HG03521 (cell line): ENCODE results near the gene ARMS2.

Source experiments
- ATAC-seq: cut with Tn5 transposase; IDR thresholded peaks from one replicate; pipeline ENCODE4 v1.9.1; 2021; ENCODE audit warnings: mild to moderate bottlenecking, moderate library complexity; ENCODE audit not compliant: unreplicated experiment

ARMS2 gene

DNA sequence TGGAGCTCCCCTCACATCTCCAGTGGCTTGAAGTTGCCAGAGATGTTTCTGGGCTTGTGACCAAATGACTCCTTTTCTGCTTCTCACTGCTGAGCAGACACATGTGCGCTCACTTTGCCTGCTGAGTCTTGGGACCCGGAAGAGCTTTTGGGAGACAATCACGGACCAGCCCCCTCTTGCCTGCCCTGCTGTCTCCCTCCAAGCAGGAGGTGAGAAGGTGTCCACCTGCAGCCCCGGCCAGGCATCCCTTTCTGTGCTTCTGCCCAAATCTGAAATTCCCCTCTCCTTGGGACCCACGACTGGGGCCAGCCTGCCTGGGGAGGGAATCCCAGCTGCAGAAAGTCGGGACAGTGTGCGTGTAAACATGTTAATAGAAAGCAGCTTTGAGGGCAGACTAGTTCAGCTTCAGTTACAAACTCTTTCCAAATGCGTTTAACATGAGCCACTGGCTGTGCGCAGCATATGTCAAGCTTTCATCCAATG, 38.6 kb downstream of the ARMS2 start:
- no peak for ATAC-seq

DNA sequence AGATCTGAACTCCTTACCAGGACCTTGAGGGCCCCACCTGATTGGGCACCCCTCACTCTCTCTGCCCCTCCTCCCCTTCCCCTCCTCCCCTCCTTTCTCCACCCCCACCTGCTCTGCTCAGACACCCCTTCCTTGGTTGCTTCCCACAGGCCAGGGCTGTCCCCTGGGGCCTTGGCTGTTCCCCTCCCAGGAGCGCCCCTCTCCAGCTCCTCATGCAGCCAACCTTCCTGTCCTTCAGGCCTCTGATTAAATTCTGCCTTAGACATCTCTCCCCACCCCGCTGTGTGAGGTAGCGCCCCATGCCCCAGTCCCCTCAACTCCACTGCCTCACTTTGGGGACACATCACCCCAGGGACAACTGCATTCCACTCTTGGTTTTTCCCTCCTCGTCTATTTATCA, 39.3 kb downstream of the ARMS2 start:
- no peak for ATAC-seq

DNA sequence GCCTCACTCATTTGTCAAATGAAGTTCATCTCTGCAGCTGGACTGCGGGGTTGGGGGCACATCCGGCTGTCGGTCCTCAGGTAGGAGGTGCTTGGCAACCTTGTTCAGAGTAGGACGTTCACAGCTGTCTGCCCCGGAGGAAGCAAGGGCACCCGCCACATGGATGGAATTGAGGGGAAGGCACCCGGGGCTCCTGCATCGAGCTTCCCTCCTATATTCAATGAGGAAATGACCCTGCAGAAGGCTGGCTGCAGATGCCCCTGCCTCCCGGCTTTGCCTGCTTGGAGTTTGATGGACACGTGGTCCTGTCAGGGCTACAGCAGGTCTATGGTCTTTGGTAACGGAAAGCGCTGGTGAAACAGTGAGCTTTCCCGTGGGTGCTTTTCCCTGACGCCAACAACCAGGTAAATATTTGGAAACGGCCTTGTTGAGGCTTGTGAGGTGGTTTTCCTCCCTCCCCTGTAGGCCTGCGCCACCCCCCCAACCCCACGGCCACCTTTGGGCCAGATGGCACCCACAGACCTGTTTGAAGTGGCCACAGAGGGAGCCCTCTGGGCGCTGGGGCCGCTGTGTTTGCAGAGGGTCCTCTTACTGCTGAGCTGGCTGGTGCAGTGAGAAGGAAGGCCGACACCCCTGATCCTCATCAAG, 39.8 kb downstream of the ARMS2 start:
- ATAC-seq, result no peak

DNA sequence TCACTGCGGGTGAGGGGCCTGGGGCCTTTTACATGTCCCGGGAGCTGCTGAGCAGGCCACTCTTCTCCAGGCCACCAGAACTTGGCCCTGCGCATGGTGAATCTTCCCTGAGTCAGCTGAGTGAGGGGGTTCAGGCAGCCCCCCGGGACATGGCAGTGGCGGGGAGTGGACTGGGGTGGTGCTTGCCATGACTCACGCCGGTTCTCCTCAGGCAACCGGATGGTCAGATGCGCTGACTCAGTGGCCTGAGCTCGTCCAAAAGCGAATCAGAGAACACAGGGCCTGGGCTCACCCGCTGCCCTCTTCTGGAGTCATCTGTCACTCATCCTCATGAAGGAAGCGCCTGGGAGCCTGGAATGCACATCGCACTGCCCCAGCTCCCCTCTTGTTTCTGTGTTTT, 40.4 kb downstream of the ARMS2 start:
- no peak for ATAC-seq

DNA sequence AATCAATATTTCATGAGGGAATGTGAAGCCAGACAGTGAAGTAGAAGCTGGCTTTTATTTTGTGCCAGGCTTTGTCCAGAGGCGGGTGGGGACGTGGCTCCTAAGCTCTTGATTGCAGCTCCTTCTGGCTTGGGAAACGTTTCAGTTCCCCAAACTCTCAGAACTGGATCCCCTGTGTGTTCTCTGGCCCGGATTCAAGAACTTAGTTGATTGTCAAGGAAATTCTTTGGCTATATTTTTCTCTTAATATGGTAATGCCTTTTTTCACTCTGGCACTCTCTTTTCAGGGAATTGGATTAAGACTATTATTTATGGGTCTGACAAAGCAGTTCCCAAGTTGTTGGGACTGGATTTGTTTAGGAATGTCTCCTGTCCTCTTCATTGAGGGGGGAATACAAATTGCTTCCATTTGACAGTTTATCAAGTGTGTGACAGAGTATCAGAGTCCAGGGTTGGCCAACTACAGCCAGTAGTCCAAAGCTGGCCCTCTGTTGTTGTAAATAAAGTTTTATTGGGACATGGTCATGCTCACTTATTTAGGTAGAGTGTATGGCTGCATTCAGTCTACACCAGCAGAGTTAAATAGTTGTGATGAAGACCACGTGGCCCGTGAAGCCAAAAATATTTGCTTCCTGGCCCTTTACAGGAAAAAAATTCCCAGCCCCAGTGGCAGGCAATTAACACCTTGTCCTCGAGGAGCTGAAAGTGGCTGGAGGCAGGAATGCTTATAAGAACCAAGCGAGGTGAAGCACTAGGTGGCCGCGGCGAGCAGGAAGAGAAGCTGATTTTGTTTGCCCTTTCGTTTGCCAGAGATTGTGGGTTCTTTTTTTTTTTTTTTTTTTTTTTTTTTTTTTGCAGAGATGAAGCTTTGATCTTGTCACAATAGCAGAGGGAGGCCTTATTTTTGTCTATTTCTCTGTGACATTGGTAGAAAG, 41.2 kb downstream of the ARMS2 start:
- ATAC-seq, result no peak

DNA sequence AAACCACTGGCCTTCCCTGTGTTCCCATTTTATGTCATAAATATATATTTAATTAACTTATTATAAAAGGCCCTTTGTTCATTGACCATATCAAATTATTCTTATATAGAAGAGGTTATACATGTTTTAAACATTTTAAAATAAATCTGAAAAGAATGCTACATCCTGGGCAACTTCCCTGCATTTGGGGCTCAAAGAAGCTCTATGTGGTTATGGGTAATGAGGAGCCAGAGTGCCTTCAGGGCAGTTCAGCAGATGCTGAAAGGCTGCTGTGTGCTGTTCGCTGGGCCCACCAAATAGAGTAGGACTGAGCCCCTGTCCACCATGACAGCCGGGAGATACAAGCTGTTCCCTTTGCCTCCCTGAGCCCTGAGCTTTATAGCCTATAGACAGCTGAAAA, 42.8 kb downstream of the ARMS2 start:
- no peak for ATAC-seq

DNA sequence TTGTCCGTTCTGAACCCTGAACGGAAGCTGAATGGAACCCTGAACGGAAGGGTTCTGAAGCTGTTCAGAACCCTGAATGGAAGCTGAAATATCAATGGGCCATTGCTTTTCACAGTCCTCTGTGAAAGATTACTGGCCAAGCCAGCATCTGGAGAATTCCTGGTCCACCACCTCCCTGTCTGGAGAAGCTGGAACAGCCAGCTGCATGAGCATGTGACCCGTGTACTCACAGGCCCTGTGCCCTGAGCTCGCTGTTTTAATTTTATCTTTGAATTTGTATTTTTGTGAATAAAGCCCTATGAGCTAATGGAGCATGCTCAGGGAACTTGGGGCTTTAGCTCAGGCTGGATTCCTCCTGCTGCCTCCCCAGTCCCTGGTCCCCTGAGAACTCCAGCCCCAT, 44.1 kb downstream of the ARMS2 start:
- ATAC-seq, result no peak

DNA sequence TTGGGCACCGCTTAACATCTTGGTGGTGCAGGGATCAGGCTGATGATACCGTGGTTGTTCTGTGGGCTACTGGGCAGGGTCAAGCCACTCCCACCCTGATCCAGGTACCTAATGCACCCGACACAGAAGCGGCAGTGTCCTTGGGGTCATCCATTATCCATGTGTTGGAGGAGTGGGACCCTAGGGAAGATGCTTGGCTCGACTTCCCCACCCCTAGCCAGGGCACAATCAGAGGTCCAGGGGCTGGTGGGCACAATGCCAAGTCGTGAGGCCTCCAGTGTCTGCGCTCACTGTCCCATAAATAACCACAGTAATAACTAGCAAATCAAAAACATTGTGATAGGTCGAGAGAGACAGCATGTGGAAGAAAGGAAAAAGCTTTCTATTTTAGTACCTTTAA, 44.6 kb downstream of the ARMS2 start:
- no peak for ATAC-seq

DNA sequence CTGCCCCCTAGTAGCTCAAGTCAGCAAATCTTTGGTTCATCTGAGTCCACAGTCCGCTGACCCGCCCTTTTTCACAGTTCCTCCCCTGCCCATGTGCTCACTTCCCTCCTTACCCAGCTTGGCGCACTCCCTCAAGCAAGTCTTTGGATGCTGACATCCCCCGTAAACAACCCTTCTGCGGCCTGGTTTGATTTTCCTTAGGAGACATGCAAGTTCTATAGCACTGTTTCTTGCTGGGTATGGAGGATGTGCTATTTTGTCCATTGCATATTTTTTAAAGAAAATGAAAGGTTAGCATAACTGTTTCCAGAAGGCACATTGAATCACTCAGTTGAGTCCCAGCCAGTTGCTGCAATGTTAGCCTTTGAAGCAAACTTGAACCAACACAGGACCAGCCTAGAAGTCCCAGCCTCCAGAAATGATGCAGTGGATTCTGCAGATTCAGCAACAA, 45.1 kb downstream of the ARMS2 start:
- ATAC-seq, result no peak

DNA sequence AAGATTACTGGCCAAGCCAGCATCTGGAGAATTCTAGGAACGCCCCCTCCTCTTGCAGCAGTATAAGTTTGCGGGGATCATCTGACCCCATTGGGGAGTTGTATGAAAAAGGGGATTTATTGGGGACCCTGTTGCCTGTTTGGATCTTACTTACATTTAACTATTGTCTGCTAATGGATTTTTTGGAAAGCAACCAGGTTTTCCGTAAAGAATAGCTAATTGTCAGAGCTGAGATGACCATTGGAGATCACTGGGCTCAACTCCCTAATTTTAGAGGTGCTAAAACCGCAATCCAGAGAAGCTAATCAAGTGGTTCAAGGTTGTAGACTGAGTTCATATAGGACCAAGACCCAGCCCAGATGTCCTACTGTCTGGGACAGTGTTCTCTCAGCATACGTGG, 45.7 kb downstream of the ARMS2 start:
- no peak for ATAC-seq

DNA sequence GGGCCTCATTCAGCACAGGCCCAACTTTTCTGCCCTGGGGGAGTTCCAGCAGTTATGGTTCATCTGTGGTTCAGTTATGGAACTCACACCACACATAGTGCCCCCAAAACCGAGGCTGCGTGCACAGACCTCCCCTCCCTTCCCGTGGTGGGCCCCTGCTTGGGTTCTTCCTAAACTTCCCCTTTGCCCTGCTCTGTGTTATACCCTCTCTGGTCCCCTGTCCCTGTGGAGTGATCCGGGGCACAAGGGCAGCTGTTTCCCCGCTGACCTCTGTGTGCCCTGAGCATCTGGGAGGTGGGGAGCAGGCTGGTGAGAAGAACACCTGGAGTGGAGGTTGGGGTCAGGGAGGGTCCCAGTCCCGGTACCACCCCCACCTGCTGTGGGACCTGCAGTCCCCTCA, 46.3 kb downstream of the ARMS2 start:
- ATAC-seq, result no peak

DNA sequence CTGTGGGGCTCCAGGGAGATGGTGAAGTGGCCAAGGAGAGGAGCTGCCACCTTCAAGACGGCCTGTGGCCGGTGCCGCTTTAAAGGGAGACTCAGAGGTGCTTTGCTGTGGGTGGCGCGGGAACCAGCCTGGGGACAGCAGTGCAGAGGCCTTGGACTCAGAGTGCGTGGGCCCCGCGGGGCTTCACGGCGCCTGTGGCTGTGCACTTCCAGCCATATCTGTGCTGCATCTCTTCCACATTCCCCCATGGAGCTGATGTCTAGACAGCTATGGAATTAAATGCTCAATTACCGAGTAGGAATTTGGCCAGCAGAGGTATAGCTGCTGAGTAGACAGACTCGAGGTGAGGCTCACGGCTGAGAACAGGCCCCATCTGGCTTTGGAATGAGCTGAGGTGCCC, 48.6 kb downstream of the ARMS2 start:
- no peak for ATAC-seq

DNA sequence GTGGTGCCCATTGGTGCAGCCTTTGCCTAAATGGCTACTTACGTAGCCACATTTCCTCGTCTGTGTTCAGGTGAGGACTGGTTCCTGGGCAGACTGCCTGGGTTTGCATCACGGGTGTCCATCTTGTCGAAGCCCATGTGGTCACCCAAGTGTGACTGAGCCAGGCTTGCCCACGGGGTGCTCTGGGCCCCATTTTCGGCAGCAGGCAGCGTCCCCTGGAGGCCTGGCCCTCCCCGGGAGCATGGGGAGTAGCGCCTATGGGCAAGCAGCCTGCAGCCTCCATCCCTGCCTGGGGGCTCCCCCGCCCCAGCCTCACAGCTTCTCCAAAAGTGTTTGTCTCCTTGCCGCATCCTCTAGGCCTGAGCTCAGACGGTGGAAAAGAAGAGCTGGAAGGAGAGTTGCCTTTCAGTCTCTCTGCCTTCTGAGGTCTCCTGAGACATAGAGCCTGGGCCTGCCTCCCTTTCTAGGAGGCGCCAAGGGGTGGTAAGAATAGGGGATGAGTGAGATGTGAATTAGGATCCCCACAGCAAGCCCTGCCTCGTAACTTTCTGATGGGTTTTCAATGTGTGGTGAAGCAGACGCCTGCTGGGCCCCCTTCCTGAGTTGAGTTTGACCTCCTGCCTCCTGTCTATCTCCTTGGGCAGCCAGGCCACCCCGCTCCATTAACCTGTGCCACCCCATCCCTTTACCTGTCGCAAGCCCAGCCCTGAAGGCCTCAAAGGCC, 49.6 kb downstream of the ARMS2 start:
- ATAC-seq, result no peak

DNA sequence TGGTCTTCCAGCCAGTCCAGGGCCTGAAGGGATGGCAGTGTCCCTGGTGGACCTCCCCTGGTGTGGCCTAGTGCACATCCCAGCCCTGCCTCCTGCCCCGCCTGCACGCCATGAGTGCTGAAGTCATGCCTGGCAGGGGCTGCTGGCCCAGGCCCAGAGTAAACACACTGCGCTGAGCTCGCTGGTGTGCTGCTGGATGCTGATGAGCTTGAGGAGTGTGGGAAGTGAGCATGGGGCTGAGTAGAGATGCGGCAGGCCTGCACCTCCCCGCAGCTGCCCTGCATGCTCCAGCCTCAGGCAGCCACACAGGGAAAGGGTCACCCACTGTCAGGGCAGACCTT, 50.1 kb downstream of the ARMS2 start:
- no peak for ATAC-seq

DNA sequence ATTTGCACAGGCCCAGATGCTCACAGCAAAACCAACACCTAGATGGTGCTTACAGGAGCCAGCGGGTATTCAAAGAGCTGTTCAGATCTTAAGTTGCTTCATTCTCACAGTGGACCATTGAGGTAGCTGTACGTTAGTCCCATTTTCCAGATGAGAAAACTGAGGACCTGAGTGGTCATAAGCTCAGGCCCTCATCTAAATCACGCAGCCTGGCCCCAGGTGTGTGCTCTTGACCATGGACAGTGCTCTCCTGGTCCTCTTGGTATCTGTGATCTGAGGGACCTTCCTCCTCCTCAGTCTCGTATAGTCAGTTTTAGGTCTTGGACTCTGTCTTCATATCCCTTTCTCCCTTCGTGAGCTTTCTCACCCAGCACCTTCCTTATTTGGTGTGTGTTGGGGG, 50.6 kb downstream of the ARMS2 start:
- no peak for ATAC-seq

DNA sequence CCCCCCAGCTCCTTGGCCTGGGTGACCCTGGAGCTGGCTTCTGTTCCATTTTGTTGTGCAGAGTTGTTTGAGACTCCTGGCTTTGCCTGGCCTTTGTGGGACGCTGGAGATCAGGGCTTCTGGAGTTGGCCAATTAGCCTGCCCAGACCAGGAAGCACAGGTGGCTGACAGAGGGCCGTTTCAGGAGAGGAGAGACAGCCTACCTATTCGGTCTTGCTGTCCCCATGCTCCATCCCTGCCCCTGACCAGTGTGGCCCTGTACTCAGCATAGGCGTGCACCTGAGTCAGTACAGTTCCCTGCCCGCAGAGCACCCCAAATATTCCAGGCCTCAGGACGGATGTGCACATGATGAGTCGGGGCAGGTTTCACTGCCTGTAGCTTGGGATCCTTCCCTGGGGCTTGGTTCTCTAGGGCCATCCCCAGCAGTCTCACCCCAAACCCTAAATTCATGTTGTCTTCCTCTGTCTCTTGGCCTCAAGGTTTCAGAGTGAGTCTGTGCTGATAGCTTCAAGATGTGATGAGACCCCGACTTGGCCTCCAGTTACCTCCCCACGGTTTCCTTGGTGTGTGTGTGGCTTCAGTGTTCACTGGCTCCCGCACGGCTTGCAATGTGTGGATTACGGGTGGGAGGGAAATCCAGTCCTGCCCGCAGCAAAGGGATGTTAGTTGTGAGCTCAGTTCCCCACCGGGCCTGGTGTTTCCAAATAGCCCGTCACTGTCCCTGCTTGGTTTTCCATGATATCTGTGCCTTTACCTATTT, 51.6 kb downstream of the ARMS2 start:
- ATAC-seq, result no peak
